Uterus (tissue), 2 donors: ENCODE measurements around the gene C16orf95.
"Not testable (repeated sequence)": the region's sequence is repeated elsewhere in the genome, so short reads cannot be mapped to it uniquely, and the experiment has no call there.

Experiments
- CTCF ChIP-seq, 4 experiments: fragments of 200-600 bp in 2 of 4; fragments of 450-650 bp in 2 of 4; sonication (generic) in 2 of 4; IDR thresholded peaks; one replicate each; pipeline ENCODE4 v1.5.1; 2016 to 2019; ENCODE audit warnings: antibody characterized with exemption in 4 of 4, mild to moderate bottlenecking in 2 of 4, moderate library complexity in 1 of 4
- POLR2A ChIP-seq, 2 donors: fragments of 450-650 bp; IDR thresholded peaks; one replicate each; pipeline ENCODE4 v1.6.1; 2016; ENCODE audit warnings: antibody characterized with exemption in 2 of 2, mild to moderate bottlenecking in 1 of 2, moderate library complexity in 1 of 2

GRCh38 chr16:87362828-87363559 lies 45.8 kb upstream of the C16orf95 start:
- TF ChIP-seq POLR2A, CTCF (IDR thresholded peaks at IDR 0.05): not testable (repeated sequence)
